NK-92 (cell line): ENCODE measurements around the gene FAM168A.

Experiments used
- DNase-seq: peaks from one replicate; lab custom pipeline; 2025; ENCODE audit not compliant: unreplicated experiment; lab: John Stamatoyannopoulos, UW

Gene FAM168A

DNA sequence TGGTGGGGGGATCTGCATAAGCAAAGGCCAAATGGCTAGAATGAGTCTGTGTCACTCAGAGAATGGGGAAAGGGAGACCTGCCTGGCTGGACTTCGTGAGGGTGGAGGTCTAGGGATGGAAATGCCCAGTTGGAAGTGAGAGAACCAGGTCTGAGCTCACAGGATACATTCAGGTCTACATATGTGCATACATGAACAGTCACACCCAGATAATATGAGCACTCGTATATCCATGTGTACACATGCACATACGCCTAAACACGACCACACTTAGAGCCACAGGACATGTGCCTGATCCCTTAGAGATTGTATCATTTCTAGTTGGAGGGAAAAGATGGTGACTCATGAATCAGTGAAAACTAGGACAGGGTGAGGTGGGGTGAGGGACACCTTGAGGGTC, 242.8 kb downstream of the FAM168A start:
- DNase-seq = no peak

DNA sequence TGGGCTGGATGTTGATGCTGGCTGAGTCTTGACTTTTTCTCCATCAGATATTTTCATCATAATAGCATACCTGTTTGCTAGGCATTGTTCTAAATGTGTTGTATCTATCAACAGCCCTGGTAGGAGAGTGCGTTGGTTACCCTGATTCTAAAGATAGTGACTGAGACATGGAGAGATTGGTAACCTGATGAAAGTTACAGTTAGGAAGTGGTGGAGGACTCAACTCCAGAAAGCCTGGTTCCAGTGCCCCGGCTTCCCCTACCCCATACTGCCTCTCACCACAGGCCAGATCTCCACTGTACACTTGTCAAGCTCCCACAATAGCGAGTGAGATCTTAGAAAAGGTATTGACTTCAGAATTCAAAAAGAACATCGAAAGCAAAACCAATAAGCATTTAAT, 244.5 kb downstream of the FAM168A start:
- DNase-seq = no peak

DNA sequence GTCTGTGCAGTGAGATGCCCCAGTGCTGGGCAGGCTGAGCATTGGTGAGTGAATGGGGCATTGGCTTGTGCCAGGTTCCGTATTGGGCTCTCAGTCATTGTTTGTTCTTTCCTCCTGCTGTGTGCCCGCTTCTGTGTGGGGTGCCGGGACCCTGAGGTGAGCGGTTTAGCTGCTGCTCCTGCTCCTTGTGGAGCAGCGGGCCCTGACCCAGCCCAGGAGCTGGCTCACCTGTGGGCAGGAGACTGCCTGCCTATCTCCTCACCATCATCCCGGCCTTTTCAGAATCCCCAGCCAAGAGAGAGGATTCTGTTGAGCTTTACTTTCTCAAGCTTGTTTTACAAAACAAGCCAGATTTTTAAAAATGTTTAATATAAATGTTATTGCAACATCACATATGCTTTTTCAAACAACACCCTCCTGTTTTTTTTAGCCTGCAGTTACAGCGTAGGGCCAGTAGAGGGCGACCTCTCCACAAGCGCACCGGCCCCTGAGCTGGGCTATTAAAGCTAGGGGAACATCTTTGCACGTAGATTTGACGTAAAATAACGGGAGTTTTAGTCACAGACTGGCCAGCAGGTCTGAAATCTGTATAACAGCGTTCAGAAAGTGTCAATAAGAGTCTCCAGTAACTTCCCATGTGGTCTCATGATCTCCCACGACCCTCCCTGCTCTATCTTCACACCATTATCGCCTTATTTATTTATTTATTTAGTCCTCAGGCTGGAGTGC, 246.8 kb downstream of the FAM168A start:
- no peak for DNase-seq
